Fibroblast of the aortic adventitia (primary cell): Measurements from ENCODE around the gene RAPGEFL1. TPM values are rescaled to one million over a fixed set of nuclear protein-coding genes. Genes with fewer than 3 reads are reported as not detected.

Experiments used
- small RNA-seq: library from RNA; depleted of rRNA; stranded (forward); fragments of <200 nt; gene quantifications from one replicate; pipeline ENCODE3, GENCODE V24; 2012
- total RNA-seq: library from RNA; depleted of rRNA; stranded (reverse); fragments of >200 nt; gene quantifications from 2 replicates; pipeline ENCODE4 v1.2.3, GENCODE V29; 2012; ENCODE audit warnings: low replicate concordance

The RAPGEFL1 gene
- total RNA-seq, 1 donor, result 2.1 TPM

Small RNA genes lying within 50 kb of the gene (small RNA-seq; reads per million reads assigned to genes)
- gene MIR6867, result not detected

Other genes with a start within 250 kb of the RAPGEFL1 start
- gene ORMDL3, start 249.9 kb upstream of the RAPGEFL1 start, total RNA-seq, result 46.9 and 71.7 TPM in 2 replicates
- gene LRRC3C, start 249.7 kb upstream of the RAPGEFL1 start, total RNA-seq, result not detected in 2 replicates
- not detected in 2 replicates for gene GSDMA, start 214.5 kb upstream of the RAPGEFL1 start, total RNA-seq
- 41.9 and 73.5 TPM in 2 replicates for gene PSMD3, start 196.7 kb upstream of the RAPGEFL1 start, total RNA-seq
- 0.25 TPM in 1 of 2 replicates, not detected in the other for gene CSF3, start 162.0 kb upstream of the RAPGEFL1 start, total RNA-seq
- gene MED24, start 123.1 kb upstream of the RAPGEFL1 start, total RNA-seq, result 42.8 and 68.1 TPM in 2 replicates
- gene THRA, start 114.5 kb upstream of the RAPGEFL1 start, total RNA-seq, result 23.0 and 26.0 TPM in 2 replicates
- gene NR1D1, start 76.9 kb upstream of the RAPGEFL1 start, total RNA-seq, result 2.8 and 6.5 TPM in 2 replicates
- 64.1 and 162 TPM in 2 replicates for gene MSL1, start 55.5 kb upstream of the RAPGEFL1 start, total RNA-seq
- gene CASC3, start 36.9 kb upstream of the RAPGEFL1 start, total RNA-seq, result 53.3 and 83.6 TPM in 2 replicates
- 4.1 and 9.6 TPM in 2 replicates for gene WIPF2, start 41.8 kb downstream of the RAPGEFL1 start, total RNA-seq
- 2.9 and 40.4 TPM in 2 replicates for gene CDC6, start 110.4 kb downstream of the RAPGEFL1 start, total RNA-seq
- 16.0 and 25.2 TPM in 2 replicates for gene RARA, start 131.7 kb downstream of the RAPGEFL1 start, total RNA-seq
- 5.9 TPM in 1 of 2 replicates, not detected in the other for gene GJD3, start 187.3 kb downstream of the RAPGEFL1 start, total RNA-seq
- 25.3 and 145 TPM in 2 replicates for gene TOP2A, start 240.4 kb downstream of the RAPGEFL1 start, total RNA-seq